GM21723 (cell line): ENCODE data around the gene GCC2.
"Not testable (repeated sequence)": the region's sequence is repeated elsewhere in the genome, so short reads cannot be mapped to it uniquely, and the experiment has no call there.

Experiments used
- ATAC-seq: cut with Tn5 transposase; IDR thresholded peaks from one replicate; pipeline ENCODE4 v1.9.1; 2021; ENCODE audit warnings: mild to moderate bottlenecking, moderate library complexity; ENCODE audit not compliant: unreplicated experiment

GCC2 gene

DNA sequence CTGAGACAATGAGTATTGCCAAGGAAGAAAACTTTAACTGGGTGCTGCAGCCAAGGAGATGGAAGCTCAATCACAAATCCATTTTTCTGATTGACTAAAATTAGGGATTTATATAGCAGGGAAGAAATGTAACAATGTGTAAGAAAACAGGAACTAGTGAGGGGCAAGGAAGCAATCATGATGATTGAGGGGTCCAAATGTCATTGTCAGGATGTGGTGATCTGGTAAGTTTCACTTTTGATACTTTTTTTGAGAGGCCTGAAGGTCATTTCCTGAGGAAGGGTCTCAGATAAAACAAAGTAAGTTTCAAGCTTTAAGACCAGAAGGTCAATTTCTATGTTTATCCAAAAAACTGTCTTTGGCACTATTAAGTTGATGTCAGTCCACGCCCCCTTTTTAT, 12.0 kb upstream of the GCC2 start:
- ATAC-seq: no peak

DNA sequence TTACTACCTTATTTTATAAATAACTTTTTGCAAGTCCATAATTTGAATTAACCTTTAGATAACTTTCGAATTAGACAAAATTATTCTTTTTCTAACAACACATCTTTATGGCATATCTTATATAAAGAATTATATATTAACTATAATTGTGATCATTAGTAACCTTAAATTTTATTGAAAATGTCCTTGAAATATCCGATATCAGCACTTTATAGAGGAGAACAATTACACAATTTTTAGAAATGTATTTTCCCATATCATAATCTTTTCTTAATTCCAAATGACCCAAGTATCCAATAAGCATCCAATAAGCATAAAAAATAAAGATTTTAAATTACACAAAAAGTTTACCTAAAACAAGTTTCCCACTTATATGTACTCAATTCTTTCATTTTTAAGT, 7.3 kb upstream of the GCC2 start:
- no peak for ATAC-seq

GRCh38 chr2:108444941-108445840, 3.8 kb upstream of the GCC2 start:
- no peak for ATAC-seq

DNA sequence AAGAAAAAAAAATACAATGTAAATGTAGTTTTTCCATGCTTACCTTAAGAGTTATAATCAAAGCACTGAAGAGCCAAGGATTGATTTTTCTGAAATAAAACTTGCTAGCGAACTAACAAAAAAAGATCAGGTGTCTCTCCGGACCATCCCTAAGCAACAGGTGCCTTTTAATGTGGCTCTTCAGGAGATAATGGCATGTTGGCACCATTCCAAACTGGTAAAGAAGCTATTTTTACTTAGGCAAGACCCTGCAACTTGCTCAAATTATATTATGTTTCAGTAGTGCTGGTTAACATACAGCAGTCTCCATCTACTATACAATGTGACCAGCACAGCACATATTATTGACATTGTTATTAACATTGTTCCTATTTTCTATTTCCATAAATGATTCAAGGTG, 2.3 kb upstream of the GCC2 start:
- ATAC-seq: no peak

- ATAC-seq: no peak
These were observed 894 bp upstream of the GCC2 start for GRCh38 chr2:108447947-108448677.

- ATAC-seq: peak; percentile 44
These were observed 564 bp downstream of the GCC2 start for GRCh38 chr2:108449410-108450130.

DNA sequence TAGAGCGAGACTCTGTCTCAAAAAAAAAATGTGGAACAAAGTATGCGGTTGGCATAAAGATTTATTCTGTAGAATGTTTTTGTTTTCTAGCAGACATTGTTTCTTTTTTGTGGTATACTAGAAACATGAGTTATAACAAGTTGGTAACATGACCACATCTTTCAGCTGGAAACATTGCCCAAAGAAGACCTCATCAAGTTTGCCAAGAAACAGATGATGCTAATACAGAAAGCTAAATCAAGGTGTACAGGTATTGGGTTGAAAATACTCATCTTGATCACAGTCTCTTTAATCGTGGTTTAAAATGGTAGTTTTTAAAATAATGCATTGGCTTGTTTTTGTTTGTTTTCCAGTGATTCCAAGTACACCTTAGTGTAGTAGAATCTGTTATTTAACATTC, 1.9 kb downstream of the GCC2 start:
- ATAC-seq: no peak

- no peak for ATAC-seq
These were observed 3.0 kb downstream of the GCC2 start for GRCh38 chr2:108451976-108452375.

GRCh38 chr2:108453530-108453929, 4.5 kb downstream of the GCC2 start:
- ATAC-seq: not testable (repeated sequence)

DNA sequence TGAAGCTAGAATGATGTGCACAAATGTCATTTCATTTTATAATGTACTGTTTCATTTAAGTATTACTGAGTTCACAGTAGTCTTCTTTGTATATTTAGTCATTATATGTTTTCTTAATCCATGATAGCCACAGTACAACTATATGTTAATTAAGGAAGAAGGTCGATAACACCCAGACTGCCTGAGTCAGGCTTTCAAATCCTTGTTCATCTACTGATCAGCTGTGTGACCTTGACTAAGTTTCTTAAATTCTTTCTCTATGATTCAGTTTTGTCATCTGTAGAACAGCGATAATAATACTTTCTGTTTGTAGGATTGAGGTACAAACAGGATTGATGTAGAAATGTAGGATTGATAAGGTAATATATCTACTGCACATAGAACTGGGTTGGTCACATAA, 5.4 kb downstream of the GCC2 start:
- no peak for ATAC-seq

GRCh38 chr2:108455571-108455970, 6.6 kb downstream of the GCC2 start:
- ATAC-seq: no peak

GRCh38 chr2:108458082-108458481, 9.1 kb downstream of the GCC2 start:
- no peak for ATAC-seq

GRCh38 chr2:108459441-108459840, 10.4 kb downstream of the GCC2 start:
- no peak for ATAC-seq

GRCh38 chr2:108460345-108461037, 11.5 kb downstream of the GCC2 start:
- ATAC-seq: peak; percentile 92

DNA sequence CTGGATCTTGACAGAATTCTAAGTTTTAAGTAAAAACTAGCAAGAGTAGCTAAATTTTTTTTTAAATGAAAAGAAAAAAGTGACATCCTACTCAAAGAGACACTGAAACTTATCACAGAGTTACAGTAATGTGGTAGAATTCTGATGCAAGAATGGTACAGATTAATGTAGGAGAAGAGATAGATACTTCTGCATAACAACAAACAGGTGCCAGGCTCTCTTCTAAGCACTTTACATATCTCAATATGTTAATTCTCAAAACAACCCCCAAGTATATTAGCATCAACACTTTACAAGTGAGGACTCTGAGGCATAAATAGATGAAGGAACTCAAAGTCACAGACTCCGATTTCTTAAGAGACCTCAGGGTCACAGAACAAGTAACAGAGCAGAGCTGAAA, 28.1 kb downstream of the GCC2 start:
- no peak for ATAC-seq

GRCh38 chr2:108485253-108485652, 36.2 kb downstream of the GCC2 start:
- no peak for ATAC-seq

GRCh38 chr2:108490506-108491122, 41.6 kb downstream of the GCC2 start:
- no peak for ATAC-seq

GRCh38 chr2:108491848-108492247, 42.8 kb downstream of the GCC2 start:
- ATAC-seq: no peak

- no peak for ATAC-seq
These were observed 43.4 kb downstream of the GCC2 start for GRCh38 chr2:108492364-108492763.

DNA sequence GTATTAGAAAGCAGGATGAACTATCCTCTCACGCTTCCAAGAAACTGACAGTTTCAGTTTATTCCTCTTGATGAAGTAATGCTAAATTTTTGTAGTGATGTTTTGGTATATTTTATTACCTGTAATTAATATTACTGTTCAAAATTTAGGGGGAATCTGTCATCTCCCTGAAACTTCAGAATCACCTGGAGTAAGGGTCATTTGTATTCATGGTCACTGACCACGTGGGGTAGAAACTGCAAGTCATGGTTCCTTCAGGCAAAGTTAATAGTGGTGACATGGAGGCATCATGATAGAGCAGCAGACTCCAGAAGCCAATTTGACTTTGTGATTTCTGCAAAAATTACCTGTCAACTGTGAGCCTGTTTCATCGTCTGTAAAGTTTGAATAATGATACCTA, 47.2 kb downstream of the GCC2 start:
- not testable (repeated sequence) for ATAC-seq
